HepG2 (cell line): ENCODE measurements around the gene LIPC.

ENCODE experiments used
- ARID3A ChIP-seq: IDR thresholded peaks from 2 replicates; pipeline ENCODE4 v1.6.1; 2012; ENCODE audit warnings: low read depth, low read length, improper control_type of control experiment
- GABPA ChIP-seq, 2 experiments: IDR thresholded peaks; 2 replicates each; pipeline ENCODE4 v1.6.1; 2011 to 2016; ENCODE audit warnings: low read depth in 2 of 2, low read length in 1 of 2, missing biosample characterization in 1 of 2, missing genetic modification characterization in 1 of 2
- TCF7 ChIP-seq: sonication (generic); IDR thresholded peaks from 2 replicates; pipeline ENCODE4 v1.6.1; 2016; ENCODE audit warnings: antibody characterized with exemption, low read depth
- TF ChIP-seq, protein P1 (sequence below): sonication (generic); formaldehyde crosslinking; IDR thresholded peaks from 2 replicates; pipeline ENCODE4 v1.5.0; 2020; ENCODE audit warnings: mild to moderate bottlenecking, missing genetic modification reagents, moderate library complexity
- TF ChIP-seq, protein P2 (sequence below), 2 experiments: sonication (generic) in 1 of 2; formaldehyde crosslinking in 1 of 2; IDR thresholded peaks; 2 replicates each; pipeline versions ENCODE4 v1.5.1 to v1.6.1; 2011 to 2020; ENCODE audit warnings: borderline replicate concordance in 1 of 2, low read depth in 1 of 2, low read length in 1 of 2, mild to moderate bottlenecking in 1 of 2, missing genetic modification reagents in 1 of 2, moderate library complexity in 1 of 2

DNA sequence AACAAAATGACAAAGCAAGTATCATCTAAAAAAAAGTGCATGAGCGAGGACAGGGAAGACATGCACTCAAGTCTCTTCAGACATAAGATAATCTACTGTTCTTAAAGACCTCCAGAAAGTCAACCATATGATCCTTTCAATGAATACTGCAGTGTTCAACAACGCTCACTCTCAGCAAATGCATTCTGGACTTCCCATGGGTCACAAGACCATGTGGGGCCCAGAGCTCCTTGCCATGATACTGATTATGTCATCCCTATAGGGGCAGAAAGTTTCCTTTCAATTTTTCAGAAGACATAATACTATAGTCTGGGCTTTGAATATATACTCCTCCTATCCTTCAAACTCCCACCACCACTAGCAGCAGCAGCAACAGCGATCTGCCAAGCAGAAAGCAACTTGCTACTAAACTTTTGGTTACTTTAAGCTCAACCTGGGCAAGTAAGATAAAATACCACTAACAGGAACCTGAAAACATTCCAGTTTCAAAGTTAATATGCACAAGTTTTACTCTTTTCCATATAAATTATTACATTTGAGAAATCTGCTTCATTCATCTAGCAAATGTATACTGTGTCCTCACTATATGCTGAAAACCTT lies 174.2 kb downstream of the LIPC start:
- TF ChIP-seq GABPA (IDR thresholded peaks at IDR 0.05; ENCODE audit: low read depth, low read length) (no peak), GABPA (CRISPR knock-in tag; IDR thresholded peaks at IDR 0.05; ENCODE audit: low read depth) (no peak), ARID3A (no peak), TCF7 (no peak)
- TF ChIP-seq, protein P1, sequence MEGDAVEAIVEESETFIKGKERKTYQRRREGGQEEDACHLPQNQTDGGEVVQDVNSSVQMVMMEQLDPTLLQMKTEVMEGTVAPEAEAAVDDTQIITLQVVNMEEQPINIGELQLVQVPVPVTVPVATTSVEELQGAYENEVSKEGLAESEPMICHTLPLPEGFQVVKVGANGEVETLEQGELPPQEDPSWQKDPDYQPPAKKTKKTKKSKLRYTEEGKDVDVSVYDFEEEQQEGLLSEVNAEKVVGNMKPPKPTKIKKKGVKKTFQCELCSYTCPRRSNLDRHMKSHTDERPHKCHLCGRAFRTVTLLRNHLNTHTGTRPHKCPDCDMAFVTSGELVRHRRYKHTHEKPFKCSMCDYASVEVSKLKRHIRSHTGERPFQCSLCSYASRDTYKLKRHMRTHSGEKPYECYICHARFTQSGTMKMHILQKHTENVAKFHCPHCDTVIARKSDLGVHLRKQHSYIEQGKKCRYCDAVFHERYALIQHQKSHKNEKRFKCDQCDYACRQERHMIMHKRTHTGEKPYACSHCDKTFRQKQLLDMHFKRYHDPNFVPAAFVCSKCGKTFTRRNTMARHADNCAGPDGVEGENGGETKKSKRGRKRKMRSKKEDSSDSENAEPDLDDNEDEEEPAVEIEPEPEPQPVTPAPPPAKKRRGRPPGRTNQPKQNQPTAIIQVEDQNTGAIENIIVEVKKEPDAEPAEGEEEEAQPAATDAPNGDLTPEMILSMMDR (CRISPR knock-in tag): no peak
- TF ChIP-seq, protein P2, sequence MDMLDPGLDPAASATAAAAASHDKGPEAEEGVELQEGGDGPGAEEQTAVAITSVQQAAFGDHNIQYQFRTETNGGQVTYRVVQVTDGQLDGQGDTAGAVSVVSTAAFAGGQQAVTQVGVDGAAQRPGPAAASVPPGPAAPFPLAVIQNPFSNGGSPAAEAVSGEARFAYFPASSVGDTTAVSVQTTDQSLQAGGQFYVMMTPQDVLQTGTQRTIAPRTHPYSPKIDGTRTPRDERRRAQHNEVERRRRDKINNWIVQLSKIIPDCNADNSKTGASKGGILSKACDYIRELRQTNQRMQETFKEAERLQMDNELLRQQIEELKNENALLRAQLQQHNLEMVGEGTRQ (IDR thresholded peaks at IDR 0.05; ENCODE audit: low read depth, low read length): no peak
- TF ChIP-seq, protein P2 (CRISPR knock-in tag; IDR thresholded peaks at IDR 0.05; ENCODE audit: borderline replicate concordance): no peak
